C1 segment of cervical spinal cord (tissue), 14 donors: ENCODE data around the gene SETD1B.
A peak's percentile ranks its signal among the peaks of the same experiment; 100 is the strongest.
"Not testable (repeated sequence)": the region's sequence is repeated elsewhere in the genome, so short reads cannot be mapped to it uniquely, and the experiment has no call there.

Experiments
- DNase-seq, 14 donors: peaks; one replicate each; lab custom pipeline; 2025; lab: John Stamatoyannopoulos, UW

The SETD1B gene

DNA sequence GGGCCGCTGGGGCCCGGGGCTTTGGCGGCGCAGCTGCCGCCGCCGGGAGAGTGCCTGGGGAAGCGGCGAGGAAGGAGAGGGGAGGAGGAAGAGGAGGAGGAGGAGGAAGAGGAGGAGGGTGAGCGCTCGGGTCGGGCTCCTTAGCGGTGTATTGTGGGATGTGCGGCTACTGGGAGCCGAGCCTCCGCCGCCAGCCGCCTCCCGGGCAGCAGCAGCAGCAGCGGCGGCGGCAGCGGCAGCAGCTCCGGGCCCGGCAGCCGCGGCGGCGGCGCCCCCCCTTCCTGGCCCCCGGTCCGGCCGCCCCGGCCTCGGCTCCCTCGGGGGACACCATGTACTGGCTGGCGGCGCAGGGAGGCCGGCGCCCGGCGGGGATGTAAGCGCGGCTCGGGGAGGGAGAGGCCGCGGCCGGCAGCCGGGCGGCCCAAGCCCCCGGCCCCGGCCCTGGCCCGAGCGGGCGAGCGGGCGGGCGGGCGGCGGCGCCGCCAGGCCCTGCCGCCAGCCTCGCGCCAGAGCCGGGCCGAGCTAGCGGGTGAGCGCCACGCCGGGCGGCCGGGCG lies at the start of gene SETD1B:
SETD1B (plus strand) TSS at position 149 of the 556 bp plus-strand sequence. CDS start 729 bp downstream, outside the sequence.
- DNase-seq: peak in 10 of 14 donors; percentile 26 to 78 (median 62)

DNA sequence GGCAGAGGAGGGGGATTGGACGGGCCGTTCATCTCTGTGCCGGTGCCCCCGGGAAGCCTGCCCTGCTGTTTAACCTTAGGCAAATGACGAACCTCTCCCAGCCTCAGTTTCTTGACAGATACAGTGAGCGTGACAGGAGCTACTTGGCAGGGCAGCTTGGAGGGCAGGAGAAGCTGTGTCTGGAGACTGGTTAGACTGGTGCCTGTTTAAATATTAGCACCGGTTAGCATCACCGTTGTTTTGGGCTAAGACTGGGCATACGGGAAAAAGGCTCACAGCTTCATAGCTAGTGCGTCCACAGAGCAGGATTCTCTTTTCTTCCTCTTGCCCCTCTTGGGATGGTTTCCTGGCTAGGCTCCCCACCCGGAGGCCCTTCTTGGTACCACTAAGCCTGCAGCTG lies 49.0 kb upstream of the SETD1B start:
- no peak for DNase-seq

DNA sequence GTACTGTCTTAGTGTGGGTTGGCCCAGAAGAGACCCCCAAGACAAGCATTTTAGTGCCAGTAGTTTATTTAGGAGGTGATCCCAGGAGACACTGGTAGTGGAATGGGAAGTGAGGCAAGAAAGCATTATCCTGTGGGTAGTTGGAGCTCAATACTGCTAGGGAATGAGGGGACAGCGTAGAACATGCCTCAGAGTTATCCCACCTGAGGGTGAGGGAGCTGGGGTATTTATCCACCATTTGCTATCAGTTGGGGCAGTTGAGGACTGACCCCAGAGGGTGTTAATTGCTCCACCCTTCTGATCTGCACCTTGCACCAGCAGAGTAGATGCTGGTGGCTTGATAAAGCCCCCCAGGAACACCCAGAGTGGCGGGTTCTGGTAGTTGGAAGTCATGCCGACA lies 48.2 kb upstream of the SETD1B start:
- no peak for DNase-seq

DNA sequence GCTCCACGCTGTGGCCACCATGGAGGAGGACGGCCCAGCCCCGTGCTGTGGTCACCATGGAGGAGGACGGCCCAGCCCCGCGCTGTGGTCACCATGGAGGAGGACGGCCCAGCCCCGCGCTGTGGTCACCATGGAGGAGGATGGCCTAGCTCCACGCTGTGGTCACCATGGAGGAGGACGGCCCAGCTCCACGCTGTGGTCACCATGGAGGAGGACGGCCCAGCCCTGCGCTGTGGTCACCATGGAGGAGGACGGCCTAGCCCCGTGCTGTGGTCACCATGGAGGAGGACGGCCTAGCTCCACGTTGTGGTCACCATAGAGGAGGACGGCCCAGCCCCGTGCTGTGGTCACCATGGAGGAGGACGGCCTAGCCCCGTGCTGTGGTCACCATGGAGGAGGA lies 45.3 kb upstream of the SETD1B start:
- not testable (repeated sequence) for DNase-seq

DNA sequence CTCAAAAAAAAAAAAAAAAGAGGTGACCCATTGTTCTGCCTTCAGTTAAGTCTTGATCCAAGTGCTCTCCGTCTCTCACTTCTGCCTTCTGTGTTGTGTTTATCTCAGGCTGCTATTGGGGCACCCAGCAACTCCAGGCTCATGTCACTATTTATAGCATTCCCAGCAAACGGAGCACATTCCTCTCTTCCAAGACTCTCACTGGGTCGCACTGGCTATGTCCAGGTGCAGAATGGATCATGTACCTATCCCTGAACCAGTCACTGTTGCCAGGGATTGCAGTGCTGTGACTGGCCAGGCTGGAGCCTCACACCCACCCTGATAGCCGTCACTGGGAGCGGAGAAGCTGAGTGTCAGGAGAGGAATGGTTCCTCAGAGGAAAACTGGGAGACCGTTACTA lies 41.5 kb upstream of the SETD1B start:
- peak in 1 of 14 donors; percentile 23 for DNase-seq

DNA sequence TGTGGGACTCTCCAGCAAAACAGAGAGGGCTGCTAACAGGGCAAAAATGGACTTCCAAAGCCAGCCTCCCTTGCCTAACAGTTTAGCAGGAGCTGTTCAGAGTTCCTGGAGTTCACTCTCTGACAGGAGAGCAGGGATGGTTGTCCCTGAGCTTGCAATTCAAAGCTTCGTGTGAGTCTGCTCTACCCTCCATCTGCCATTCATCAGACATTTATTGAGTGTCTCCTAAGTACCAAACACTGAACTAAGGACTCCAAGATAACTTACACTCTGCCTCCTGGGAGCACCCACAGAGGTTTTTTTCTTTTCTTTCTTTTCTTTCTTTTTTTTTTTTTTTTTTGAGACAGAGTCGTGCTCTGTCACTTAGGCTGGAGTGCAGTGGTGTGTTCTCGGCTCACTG lies 39.0 kb upstream of the SETD1B start:
- DNase-seq: no peak

DNA sequence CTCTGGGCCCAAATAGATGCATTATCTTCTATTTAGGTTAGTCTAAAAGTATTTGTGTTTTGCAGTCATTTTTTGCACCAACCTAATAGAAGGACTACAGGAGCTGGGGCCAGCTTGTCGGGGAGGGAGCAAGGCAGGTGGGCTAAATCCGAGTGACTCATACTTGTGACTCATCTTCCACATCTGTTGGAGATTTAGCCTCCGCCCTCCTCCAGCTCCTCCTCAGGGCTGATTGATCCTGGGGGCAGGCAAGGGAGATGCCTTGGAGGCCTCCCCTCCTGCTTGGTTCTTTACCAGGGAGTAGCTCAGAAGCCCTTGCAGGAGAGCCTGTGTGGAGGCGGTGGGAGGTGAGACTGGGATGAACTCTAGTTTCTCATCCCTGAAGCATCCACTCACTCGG lies 38.2 kb upstream of the SETD1B start:
- no peak for DNase-seq

DNA sequence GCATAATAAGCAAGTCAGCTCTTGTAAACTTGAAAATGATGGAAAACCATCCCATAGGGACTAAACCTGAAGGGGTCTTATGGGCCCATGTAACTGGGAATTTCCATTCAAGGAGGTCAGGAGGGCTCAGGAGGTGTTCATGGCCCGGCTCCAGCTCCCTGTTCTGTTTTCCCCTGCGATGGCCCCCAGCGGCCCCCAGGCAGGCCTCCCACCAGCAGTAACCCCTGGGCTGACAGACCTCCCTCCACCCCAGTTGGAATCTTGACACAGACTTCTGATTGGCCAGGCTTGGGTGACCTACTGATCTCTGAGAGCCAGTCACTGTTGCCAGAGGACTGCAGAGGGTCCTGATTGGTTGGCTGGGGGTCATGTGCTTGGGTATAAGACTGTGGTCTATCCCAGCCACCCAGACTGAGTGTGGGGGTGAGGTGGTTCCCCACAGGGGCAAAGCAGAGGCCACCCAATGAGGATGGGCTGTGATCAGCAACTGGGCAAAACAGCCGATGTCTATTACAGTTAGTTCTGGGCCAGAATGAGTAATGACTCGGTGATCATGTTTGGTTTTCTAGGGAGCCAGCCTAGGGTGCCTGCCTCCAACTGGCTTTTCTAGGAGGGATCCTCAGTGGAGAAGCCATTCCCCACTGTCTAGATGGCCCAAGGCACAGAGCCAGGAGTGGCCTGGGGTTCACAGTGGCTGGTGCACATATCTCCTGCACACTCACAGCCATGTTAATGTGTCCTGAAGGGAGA lies 37.3 kb upstream of the SETD1B start:
- no peak for DNase-seq

DNA sequence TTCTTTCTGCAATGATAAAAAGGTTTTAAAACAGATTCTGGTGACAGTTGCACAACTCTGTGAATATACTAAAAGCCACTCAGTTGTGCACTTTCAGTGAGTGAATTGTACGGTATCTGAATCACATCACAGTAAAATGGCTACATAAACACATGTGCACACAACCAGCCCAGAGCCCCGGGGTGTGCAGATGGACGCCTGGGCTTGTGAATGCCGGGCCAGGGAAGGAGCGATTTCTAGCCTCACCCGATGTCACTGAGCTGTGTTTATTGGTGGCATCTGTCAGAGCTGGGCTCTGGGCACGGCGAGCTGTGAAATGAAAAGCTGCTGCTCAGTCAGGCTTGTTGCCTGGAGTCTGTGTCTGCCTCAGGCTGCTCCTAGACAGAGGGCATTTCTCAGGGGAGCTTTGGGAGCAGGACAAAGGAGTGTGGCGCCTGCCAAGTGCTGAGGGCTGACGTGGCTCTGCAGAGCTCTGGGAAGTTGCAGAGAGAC lies 36.2 kb upstream of the SETD1B start:
- peak in 11 of 14 donors; percentile 21 to 84 (median 41) for DNase-seq

DNA sequence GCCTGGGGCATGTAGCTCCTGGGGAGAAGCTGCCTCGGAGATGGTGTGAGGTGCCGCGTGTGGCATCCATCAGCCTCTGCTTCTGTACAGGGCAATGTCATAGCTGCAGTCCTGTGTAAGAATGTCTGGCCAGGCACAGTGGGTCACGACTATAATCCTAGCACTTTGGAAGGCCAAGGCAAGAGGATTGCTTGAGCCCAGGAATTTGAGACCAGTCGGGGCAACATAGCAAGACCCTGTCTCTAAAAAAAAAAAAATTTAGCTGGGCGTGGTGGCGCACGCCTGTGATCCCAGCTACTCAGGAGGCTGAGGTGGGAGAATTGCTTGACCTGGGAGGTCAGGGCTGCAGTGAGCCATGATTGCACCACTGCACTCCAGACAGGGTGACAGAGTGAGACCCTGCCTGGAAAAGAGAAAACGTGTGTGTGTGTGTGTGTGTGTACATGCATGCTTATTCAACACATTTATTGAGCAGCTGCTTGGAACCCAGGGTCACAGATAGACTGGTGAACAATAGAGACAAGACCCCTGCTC lies 34.4 kb upstream of the SETD1B start:
- DNase-seq: no peak

DNA sequence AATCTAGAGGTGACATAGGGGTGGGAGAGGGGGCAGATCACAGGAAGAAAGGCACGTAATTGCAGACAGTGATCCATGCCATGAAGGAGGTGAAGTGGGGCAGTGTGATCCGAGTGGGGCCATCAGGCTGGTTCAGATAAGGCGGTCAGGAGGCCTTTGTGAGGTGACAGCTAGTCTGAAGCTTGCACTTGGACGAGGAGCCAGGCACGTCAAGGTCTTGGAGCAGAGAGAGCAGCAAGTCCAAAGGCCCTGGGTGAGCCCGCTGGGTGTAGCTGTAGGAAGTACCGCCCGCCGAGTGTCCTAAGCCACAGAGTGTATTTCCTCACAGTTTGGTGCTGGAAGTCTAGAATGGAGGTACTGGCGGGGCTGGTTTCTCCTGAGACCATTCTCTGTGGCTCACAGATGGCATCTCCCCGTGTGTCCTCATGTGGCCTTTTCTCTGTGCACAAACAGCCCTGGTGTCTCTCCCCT lies 33.9 kb upstream of the SETD1B start:
- DNase-seq: peak in 1 of 14 donors; percentile 61

DNA sequence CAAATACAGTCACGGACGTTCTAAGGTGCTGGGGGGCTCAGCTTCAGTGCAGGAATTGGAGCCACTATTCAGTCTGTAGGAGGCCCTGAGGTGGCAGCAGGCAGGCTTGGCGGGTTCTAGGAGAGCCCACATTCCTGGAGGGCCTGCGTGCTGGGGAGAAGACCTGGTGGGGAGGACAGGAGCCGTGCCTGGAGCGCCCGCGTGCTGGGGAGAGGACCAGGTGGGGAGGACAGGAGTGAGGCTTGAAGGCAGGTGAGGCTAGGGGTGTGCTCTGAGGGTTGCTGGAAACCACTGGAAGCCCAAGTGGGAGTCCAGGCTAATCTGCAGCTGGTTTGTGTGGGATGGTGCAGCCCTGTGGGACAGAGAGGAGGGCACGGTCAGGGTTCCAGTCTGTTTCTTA lies 33.4 kb upstream of the SETD1B start:
- no peak for DNase-seq

DNA sequence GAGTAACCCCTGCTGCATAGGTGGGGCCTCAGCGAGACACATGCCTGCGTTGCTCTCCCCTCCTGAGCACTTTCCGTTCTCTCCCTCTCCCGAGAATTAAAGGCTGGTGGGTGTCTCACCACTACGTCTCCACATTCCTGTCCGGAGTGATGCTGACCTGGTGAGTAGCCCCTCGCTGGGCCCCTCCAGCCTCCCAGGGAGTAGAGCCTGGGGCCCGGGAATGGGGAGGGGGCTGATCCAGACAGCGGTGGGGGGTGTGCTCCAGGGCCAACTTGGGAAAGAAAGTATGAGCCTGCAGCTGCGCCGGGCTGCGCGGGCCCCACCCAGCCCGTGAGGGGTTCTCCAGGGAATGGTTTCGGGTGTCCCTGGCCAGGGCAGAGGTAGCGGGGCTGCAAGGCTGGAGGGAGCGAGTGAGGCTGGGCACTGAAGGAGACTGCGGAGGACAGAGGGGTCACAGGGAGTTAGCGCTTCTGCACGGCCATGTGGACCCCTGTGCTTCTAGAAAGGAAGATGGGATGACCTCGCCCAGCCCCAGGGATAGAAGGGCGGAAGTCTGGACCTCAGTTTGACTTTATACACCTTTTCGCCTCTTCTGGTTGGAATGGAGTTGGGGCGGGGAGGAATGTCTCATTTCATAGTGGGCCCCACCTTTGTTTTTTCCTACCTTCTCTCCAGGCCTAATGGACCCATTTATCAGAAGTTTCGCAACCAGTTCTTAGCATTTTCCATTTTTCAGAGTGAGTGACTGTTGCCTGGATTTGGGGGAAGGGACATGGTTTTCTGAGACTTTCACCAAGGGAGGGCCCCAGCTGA lies 32.8 kb upstream of the SETD1B start:
- DNase-seq: no peak

DNA sequence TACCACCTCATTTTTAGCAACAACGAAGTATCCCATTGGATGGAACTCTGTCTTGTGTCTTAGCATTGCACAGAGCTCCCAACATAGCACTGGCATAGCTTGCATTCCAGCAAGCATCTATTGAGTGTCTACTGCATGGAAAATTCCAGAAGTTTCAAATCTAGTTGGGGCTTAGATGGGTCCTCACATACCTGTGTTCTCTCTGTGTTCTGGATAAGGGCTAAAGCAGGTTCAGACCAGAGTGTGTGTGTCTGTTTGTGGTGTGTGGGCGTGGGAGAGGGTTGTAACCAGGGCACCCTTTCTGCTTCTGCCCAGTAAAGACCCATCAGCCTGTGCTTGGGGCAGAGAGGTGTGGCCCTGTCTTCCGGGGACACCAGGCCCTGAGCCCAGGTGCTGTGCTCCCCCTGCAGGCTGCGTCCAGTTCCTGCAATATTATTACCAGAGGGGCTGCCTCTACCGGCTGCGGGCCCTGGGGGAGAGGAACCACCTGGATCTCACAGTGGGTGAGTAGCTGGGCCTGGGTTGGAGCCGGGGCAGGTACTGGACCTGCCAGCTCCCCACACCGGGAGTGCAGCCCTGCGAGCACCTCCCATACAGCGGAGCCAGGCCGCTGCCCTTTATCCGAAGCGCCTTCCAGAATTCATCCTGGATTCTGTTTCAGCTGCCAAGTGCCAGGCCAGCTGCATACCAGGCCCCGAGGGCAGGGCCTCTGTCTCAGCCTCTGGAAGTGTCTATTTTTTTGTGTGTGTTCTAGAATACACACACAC lies 30.6 kb upstream of the SETD1B start:
- peak in 12 of 14 donors; percentile 10 to 63 (median 34) for DNase-seq

DNA sequence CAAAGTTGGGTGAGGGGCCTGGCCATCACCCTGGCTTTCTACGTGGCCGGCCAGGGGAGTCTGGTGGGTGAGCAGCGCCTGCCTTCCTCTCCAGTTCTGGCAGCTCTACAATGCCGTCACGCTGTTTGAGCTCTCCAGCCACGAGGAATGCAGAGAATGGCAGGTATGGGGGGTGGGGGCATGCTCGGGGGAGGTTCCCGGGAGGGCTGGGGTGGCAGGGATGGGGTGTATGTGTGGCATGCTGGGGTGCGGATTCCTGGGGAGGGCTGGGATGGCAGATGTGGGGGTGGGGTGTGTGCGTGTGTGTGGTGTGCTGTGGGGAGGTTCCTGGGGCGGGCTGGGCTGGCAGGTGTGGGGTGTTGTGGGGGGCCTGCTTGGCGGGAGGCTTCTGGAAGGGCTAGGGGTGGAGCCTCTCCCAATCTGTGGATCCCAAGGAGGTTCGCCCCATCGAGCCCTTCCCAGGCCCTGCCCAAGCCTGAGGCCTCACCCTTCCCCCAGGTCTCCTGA lies 28.8 kb upstream of the SETD1B start:
- DNase-seq: no peak

DNA sequence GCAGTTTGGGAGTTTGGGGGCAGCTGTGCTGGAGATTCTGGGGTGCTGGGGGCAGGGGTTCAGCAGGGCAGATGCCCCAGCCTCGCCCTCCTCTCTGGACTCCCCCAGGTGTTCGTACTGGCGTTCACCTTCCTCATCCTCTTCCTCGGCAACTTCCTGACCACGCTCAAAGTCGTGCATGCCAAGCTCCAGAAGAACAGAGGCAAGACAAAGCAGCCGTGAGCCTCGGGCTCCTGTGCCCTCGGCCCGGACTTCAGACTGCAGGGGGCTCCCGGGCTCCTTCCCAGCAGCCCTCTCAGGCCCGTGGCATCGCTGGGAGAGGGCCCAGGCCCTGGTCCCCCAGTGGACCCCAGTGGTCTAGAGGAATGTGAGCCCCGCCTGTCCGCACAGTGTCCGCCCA lies 28.3 kb upstream of the SETD1B start:
- no peak for DNase-seq

DNA sequence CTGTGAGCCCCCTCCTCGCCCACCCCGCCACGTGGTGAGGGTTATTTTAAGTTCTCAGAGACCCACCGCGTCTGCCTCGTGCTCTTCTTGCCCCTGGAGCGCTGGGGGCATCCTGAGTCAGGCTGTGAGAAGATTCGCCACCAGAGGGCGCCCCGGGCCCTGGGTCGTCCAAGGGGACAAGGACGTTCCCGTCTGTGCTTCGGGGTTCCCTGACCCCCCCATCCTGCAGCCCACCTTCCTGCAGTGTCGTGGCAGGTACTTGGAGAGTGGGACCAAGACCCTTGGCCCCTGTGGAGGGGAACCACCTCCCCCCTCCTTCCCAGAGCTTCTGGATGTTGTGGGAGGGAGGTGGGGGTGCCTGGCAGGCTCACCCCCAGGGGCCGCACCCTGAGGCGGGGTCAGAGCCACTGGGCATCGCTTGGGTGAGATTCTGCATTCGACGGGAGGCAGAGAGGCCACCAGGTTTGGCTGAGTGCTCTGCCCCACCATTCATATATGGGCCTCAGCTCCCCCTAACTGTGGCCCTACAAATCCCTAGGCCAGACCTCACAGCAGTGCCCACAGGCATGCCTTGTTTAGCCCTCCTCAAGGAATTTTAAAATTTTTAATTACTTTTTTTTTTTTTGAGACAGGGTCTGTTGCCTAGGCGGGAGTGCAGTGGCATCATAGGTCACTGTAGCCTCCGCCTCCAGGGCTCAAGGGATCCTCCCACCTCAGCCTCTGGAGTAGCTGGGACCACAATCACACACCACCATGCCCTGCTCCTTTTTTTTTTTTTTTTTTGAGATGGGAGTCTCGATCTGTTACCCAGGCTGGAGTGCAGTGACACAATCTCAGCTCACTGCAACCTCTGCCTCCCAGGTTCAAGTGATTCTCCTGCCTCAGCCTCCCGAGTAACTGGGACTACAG lies 27.4 kb upstream of the SETD1B start:
- peak in 8 of 14 donors; percentile 9 to 68 (median 24) for DNase-seq

DNA sequence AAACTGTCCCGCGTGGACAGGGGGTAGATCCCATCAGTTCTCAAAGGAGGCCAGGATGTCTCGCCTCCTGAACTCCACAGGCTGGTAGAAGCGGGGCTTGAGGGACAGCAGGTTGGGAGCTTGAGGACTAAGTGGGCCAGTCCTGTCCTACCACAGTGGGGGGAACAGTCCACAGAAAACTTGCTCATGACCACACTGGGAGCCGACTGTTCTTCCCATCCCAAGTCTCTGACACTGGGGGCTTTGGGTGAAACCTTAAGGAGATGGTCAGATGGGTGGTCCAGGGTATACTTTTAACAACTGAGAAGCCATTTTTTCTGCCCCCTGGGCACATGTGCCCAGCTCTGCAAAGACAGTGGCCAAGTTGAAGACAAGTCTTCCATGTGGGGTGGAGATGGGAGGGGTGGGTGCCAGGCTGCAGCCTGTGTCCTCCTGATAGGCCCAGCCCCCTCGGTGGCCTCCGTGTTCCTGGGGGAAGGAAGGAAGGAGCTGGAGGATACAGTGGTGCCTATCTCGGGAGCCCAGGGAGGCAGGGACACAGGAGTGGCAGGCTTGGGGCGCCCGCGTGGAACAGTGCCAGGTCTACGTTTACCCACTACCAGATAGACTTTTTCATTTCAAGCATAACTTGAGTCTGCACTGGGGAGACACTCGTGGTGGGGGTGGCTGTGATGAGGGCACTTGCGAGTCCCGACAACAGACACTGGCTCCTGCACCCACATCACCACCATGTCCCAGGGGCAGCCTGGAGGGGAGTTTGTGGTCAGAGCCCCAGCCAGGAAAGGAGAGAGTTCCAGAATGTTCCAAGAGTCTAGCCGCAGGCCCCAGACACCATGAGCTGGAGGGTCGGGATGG lies 25.0 kb upstream of the SETD1B start:
- DNase-seq: no peak

DNA sequence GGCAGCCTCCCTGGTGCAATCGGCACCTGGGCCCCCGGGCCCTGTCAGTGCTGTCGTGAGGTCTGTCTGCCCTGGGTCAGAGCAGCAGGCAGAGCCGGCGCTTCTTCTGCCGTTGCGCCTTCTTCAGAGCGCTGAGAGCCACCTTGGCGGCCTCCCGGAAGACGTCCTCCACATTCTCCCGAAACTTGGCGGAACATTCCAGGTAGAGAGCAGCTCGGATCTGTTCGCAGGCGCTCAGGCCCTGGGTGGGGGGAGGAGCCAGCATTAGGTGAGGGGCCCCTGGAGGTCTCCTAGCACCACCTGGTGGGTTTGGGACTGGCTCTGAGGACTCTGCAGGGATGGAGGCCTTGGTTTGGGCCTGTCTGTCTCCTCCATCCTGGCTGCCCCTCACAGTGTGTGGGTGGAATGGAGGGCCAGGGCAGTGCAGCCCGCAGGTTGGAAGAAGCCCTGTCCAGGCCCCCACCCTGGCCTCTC lies 24.4 kb upstream of the SETD1B start:
- DNase-seq: no peak
